Stomach (tissue), 9 donors: ENCODE results near the gene IGF1R. TPM values are rescaled to one million over a fixed set of nuclear protein-coding genes. Genes with fewer than 3 reads are reported as not detected.
"Not testable (repeated sequence)": the region's sequence is repeated elsewhere in the genome, so short reads cannot be mapped to it uniquely, and the experiment has no call there.

Experiments
- DNase-seq, 2 donors: peaks; one replicate each; pipeline versions ENCODE4 v3.0.0 to v3.0.0-alpha.2; 2013 to 2019
- H3K27ac ChIP-seq, 5 donors: fragments of 200-600 bp in 4 of 5; sonication (generic) in 4 of 5; one replicate each; pipeline ENCODE4 v1.5.1; 2013 to 2019; ENCODE audit warnings: mild to moderate bottlenecking in 1 of 5, moderate library complexity in 1 of 5
- H3K27me3 ChIP-seq, 3 donors: fragments of 200-600 bp; sonication (generic); one replicate each; pipeline ENCODE4 v1.5.1; 2017 to 2019; ENCODE audit warnings: mixed run types in 1 of 3
- H3K36me3 ChIP-seq, 4 donors: fragments of 200-600 bp; sonication (generic); 1 replicate in 3 of 4; 2 replicates in 1 of 4; pipeline ENCODE4 v1.5.1; 2016 to 2019
- H3K4me1 ChIP-seq, 4 donors: fragments of 200-600 bp; sonication (generic); one replicate each; pipeline ENCODE4 v1.5.1; 2016 to 2019
- H3K4me3 ChIP-seq, 4 donors: fragments of 200-600 bp; sonication (generic) in 3 of 4; one replicate each; pipeline ENCODE4 v1.5.1; 2016 to 2019; ENCODE audit warnings: mild to moderate bottlenecking in 1 of 4
- H3K9me3 ChIP-seq, 4 donors: fragments of 200-600 bp; sonication (generic); one replicate each; pipeline ENCODE4 v1.5.1; 2016 to 2019
- EP300 ChIP-seq: sonication (generic); formaldehyde crosslinking; IDR thresholded peaks from one replicate; pipeline ENCODE4 v1.6.1; 2017; ENCODE audit warnings: antibody characterized with exemption
- POLR2A ChIP-seq, 4 donors: fragments of 450-650 bp; IDR thresholded peaks; one replicate each; pipeline ENCODE4 v1.6.1; 2016; ENCODE audit warnings: antibody characterized with exemption in 4 of 4, control low read depth in 2 of 4, mild to moderate bottlenecking in 1 of 4, moderate library complexity in 1 of 4
- POLR2AphosphoS5 ChIP-seq, 3 donors: sonication (generic); formaldehyde crosslinking; IDR thresholded peaks; one replicate each; pipeline ENCODE4 v1.6.1; 2016; ENCODE audit warnings: antibody characterized with exemption in 3 of 3
- WGBS, 5 donors: extraction: QIAGEN DNeasy Blood & Tissue Kit in 3 of 5; methylation state at CpG; one replicate each; pipeline versions ENCODE4 v1.1.5 to v1.1.7; 2013 to 2018; 5-methylcytosine and 5-hydroxymethylcytosine counted together
- intact Hi-C: fragments of 100-400 bp; cut with DNase I; formaldehyde crosslinking; loops from one replicate; pipeline ENCODE4 v1.15.1; 2023; ENCODE audit warnings: low total_unique reads
- polyA plus RNA-seq, 3 donors: library from polyadenylated mRNA; stranded (reverse); fragments of 200-250 nt; gene quantifications; one replicate each; pipeline ENCODE4 v1.2.3, GENCODE V29; 2013
- total RNA-seq, 5 donors: library from RNA; depleted of rRNA; stranded (reverse); fragments of >200 nt; gene quantifications; one replicate each; pipeline versions ENCODE4 v1.1.0 to v1.2.3, GENCODE V29; 2014 to 2016
- TF ChIP-seq, protein P1 (sequence below), 7 experiments: fragments of 450-650 bp in 4 of 7; fragments of 200-600 bp in 3 of 7; sonication (generic) in 3 of 7; IDR thresholded peaks; one replicate each; pipeline ENCODE4 v1.5.1; 2016 to 2019; ENCODE audit warnings: antibody characterized with exemption in 7 of 7, control low read depth in 2 of 7, mild to moderate bottlenecking in 1 of 7
- donor health status: healthy with polysubstance abuse.
- donor health status: Bipolar disorder and iron deficiency.
- donor health status: healthy.

The IGF1R gene
- total and polyA plus RNA-seq, 8 donors, result 2.3 to 131 (median 42.8) TPM

- Histone ChIP-seq H3K36me3 (no peaks in the 10 kb centered on the region), H3K27ac (no peak overlapping the region), H3K4me3 (no peak overlapping the region), H3K9me3 (no peaks in the 10 kb centered on the region), H3K27me3 (peaks cover 0 to 47% (median 15%) of the 10 kb centered on the region in 3 donors), H3K4me1 (no peaks in the 10 kb centered on the region)
- intact Hi-C loops, result no loop called here
- 65 to 83% (median 74%) methylated on average over 10 of the region's 10 CpGs for WGBS, 5 donors
- DNase-seq, result no peak
- TF ChIP-seq, protein P1, sequence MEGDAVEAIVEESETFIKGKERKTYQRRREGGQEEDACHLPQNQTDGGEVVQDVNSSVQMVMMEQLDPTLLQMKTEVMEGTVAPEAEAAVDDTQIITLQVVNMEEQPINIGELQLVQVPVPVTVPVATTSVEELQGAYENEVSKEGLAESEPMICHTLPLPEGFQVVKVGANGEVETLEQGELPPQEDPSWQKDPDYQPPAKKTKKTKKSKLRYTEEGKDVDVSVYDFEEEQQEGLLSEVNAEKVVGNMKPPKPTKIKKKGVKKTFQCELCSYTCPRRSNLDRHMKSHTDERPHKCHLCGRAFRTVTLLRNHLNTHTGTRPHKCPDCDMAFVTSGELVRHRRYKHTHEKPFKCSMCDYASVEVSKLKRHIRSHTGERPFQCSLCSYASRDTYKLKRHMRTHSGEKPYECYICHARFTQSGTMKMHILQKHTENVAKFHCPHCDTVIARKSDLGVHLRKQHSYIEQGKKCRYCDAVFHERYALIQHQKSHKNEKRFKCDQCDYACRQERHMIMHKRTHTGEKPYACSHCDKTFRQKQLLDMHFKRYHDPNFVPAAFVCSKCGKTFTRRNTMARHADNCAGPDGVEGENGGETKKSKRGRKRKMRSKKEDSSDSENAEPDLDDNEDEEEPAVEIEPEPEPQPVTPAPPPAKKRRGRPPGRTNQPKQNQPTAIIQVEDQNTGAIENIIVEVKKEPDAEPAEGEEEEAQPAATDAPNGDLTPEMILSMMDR (IDR thresholded peaks at IDR 0.05), result no peak
- TF ChIP-seq POLR2A (IDR thresholded peaks at IDR 0.05) (no peak), EP300 (no peak), POLR2AphosphoS5 (IDR thresholded peaks at IDR 0.05) (no peak)
Observed at GRCh38 chr15:98616397-98616796, 31.9 kb upstream of the IGF1R start.

DNA sequence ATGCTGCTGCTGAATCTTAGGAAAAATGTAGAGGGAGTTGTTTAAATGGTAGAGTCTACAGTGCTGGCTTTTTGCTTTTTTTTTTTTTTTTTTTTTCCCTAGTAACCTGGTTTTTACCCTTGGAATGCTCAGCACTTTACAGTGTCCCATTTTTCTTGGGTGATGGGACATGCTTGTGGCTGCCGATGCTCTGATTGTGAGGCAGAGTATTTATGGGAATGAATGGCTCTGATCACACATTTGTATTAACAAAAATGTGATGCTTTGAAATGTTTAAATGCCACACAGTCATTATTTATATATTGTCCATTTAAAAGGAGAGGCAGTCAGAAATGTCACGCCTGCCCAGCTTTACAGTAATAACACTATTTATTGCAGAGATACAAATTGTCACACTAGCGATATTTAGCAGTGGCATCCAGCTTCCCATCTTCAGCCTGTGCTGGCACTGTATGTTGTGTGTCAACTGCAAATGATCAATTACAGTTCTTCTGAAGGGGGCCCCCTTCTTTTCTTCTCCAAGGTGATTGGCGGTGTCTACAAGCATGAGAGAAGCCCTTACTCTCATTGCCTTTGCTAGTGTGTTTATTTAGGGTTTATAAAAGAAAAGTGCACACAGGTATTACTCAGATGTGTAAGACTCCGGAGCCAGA, 30.9 kb upstream of the IGF1R start:
- H3K27ac ChIP-seq, result no peak overlapping the region
- intact Hi-C loops, result no loop called here
- DNase-seq, result no peak
- WGBS, 5 donors, result 73 to 83% (median 82%) methylated on average over 5 of the region's 5 CpGs
- H3K9me3 ChIP-seq, result no peaks in the 10 kb centered on the region
- peaks cover 0 to 54% (median 25%) of the 10 kb centered on the region in 3 donors for H3K27me3 ChIP-seq
- no peak overlapping the region for H3K4me3 ChIP-seq
- no peaks in the 10 kb centered on the region for H3K4me1 ChIP-seq
- TF ChIP-seq, protein P1 (IDR thresholded peaks at IDR 0.05), result no peak
- TF ChIP-seq POLR2AphosphoS5 (IDR thresholded peaks at IDR 0.05) (no peak), POLR2A (IDR thresholded peaks at IDR 0.05) (no peak), EP300 (no peak)
- H3K36me3 ChIP-seq, result no peaks in the 10 kb centered on the region

DNA sequence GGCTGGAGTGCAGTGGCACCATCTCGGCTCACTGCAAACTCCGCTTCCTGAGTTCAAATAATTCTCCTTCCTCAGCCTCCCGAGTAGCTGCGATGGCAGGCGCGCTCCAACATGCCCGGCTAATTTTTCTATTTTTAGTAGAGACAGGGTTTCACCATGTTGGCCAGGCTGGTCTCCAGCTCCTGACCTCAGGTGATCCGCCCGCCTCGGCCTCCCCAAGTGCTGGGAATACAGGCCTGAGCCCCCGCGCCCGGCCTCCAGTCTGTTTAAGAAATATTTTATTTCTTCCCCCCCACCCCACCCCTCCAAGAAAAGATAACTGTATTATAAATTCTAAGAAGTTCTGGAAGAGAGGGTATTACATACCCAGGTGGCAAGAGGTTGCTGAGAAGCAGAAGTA, 29.8 kb upstream of the IGF1R start:
- H3K4me1 ChIP-seq, H3K27ac ChIP-seq, DNase-seq, H3K9me3 ChIP-seq, H3K36me3 ChIP-seq, intact Hi-C loops, H3K4me3 ChIP-seq: not testable (repeated sequence)
- WGBS, 5 donors, result 89 to 92% (median 91%) methylated on average over 13 of the region's 13 CpGs
- peaks cover 0 to 66% (median 33%) of the 10 kb centered on the region in 3 donors for H3K27me3 ChIP-seq

DNA sequence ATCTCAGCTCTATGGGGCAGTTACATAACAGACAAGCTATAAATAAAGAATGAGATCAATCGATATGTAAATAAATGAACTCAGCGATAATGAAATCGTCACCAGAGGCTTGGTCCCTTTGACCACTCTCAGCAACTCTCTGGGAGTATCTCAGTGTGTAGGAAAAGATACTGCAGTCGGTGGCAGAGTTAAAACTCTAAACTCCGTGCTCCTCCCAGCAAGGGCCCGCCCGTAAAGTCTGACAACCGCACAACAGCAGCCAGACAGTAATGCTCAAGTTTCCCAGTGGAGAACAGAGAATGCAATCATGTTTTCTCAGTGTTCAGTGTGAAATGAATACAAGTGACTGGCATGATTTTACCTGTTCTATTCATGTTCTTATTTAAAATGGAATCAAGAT, 28.3 kb upstream of the IGF1R start:
- intact Hi-C loops, result no loop called here
- no peak for TF ChIP-seq EP300
- no peak for TF ChIP-seq POLR2AphosphoS5 (IDR thresholded peaks at IDR 0.05)
- TF ChIP-seq, protein P1 (IDR thresholded peaks at IDR 0.05), result no peak
- no peak for TF ChIP-seq POLR2A (IDR thresholded peaks at IDR 0.05)
- H3K27me3 ChIP-seq, result peaks cover 0 to 76% (median 33%) of the 10 kb centered on the region in 3 donors
- no peak overlapping the region for H3K4me3 ChIP-seq
- no peak for DNase-seq
- 65 to 76% (median 75%) methylated on average over 8 of the region's 8 CpGs for WGBS, 5 donors
- H3K9me3 ChIP-seq, result no peaks in the 10 kb centered on the region
- H3K27ac ChIP-seq, result no peak overlapping the region
- no peaks in the 10 kb centered on the region for H3K36me3 ChIP-seq
- H3K4me1 ChIP-seq, result no peaks in the 10 kb centered on the region

- intact Hi-C loops, result no loop called here
- WGBS, 5 donors, result 44 to 86% (median 64%) methylated on average over 2 of the region's 2 CpGs
- Histone ChIP-seq H3K27me3 (peaks cover 0 to 77% (median 38%) of the 10 kb centered on the region in 3 donors), H3K4me1 (no peaks in the 10 kb centered on the region), H3K27ac (no peak overlapping the region), H3K4me3 (no peak overlapping the region), H3K36me3 (no peaks in the 10 kb centered on the region), H3K9me3 (no peaks in the 10 kb centered on the region)
- DNase-seq, result no peak
- TF ChIP-seq POLR2AphosphoS5 (IDR thresholded peaks at IDR 0.05) (no peak), POLR2A (IDR thresholded peaks at IDR 0.05) (no peak), EP300 (no peak)
- TF ChIP-seq, protein P1 (IDR thresholded peaks at IDR 0.05), result no peak
Observed at GRCh38 chr15:98621021-98621420, 27.3 kb upstream of the IGF1R start.
